ENCODE data around the gene FBXL4. TPM values are rescaled to one million over a fixed set of nuclear protein-coding genes. Genes with fewer than 3 reads are reported as not detected.

The FBXL4 gene
- total and polyA plus RNA-seq, 3 donors from 2014 or later = 7.9 to 17.8 (median 14.0) TPM

DNA sequence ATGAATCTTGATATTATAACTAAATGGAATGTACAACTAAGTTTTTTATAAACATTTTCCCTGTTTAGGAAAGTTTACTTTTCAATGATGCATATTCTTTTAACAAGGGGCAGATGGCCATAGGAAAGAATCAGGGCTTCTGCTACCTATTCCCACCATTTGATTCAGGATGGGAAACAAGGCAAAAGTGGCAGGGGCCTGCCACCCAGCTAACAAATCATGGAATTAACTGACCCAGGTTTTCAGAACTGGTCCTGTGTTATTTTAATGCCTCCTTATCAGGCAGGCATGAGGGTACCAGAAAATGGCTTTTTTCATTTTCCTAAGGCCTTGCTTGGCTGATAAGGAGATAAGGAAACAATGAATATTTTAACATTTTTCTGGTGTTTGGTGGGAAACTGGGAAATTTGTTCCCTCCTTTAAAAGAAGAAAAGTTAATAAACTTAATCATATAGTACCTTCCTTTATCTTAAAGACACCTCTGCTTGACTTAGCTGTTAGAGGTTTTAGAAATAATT is 106.7 kb downstream of the FBXL4 start:
- Histone ChIP-seq H3K27ac (no peak overlapping the region), H3K9me3 (no peaks in the 10 kb centered on the region), H3K4me3 (no peak overlapping the region), H3K27me3 (no peaks in the 10 kb centered on the region), H3K4me1 (peaks cover 4% of the 10 kb centered on the region), H3K36me3 (ENCODE audit: low read depth, missing control alignments) (no peaks in the 10 kb centered on the region)
- intact Hi-C loops (cut with DNase I; ENCODE audit: low total_unique reads) = no loop called here
- TF ChIP-seq POLR2A (IDR thresholded peaks at IDR 0.05) = no peak
- TF ChIP-seq, protein P1, sequence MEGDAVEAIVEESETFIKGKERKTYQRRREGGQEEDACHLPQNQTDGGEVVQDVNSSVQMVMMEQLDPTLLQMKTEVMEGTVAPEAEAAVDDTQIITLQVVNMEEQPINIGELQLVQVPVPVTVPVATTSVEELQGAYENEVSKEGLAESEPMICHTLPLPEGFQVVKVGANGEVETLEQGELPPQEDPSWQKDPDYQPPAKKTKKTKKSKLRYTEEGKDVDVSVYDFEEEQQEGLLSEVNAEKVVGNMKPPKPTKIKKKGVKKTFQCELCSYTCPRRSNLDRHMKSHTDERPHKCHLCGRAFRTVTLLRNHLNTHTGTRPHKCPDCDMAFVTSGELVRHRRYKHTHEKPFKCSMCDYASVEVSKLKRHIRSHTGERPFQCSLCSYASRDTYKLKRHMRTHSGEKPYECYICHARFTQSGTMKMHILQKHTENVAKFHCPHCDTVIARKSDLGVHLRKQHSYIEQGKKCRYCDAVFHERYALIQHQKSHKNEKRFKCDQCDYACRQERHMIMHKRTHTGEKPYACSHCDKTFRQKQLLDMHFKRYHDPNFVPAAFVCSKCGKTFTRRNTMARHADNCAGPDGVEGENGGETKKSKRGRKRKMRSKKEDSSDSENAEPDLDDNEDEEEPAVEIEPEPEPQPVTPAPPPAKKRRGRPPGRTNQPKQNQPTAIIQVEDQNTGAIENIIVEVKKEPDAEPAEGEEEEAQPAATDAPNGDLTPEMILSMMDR (IDR thresholded peaks at IDR 0.05) = no peak
- DNase-seq = no peak

DNA sequence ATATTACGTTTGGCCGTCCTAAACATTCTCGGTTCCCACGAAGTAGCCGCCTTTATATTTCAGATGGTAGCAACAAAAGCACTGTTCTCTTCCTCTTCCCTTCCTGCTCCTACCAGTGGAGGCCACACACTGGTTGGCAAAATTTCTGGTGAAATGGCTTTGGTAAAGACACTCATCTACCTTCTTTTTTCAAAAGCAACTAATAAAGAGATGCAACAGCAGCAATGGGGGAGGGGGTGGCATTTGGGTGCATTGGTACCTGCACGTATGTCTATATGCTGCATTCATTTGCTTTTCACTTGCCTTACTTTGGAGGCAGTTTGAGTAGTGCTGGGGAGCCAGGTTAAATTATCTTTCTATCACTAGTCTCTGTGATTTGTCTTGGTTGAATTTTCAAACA is 107.4 kb downstream of the FBXL4 start:
- Histone ChIP-seq H3K4me1 (peaks cover 11% of the 10 kb centered on the region), H3K4me3 (no peak overlapping the region), H3K36me3 (ENCODE audit: low read depth, missing control alignments) (no peaks in the 10 kb centered on the region), H3K27ac (no peak overlapping the region), H3K27me3 (no peaks in the 10 kb centered on the region), H3K9me3 (no peaks in the 10 kb centered on the region)
- TF ChIP-seq POLR2A (IDR thresholded peaks at IDR 0.05) = no peak
- TF ChIP-seq, protein P1 (IDR thresholded peaks at IDR 0.05) = no peak
- no peak for DNase-seq
- 51 to 76% methylated on average over 6 of the region's 6 CpGs for WGBS, 2 donors
- intact Hi-C loops (cut with DNase I; ENCODE audit: low total_unique reads) = no loop called here

DNA sequence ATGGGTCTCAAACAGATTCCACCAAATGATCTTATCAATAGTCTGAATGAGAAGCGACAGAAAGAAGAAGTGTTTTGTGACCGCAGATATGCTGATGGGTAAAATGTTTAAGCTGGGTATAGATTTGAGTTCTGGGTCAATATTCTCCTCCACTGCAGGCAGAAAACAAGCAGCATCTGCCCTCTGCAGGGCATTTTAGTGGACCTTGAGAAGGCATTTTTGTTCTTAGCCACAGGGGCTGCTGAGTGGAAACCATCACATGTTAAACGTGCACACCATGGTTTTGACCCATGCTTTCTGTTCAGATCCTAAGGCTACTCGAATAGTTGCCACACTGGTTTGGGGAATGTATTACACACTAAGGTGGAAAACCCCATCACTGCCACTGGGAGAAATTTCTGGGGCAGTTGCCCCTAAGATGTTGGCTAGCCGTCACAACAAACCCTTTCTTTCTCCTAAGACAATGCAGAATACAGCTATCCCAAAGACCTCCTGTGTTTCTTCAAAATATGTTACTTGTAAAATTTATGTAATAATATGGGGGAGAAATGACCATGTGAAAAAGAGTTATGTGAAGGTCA is 107.9 kb downstream of the FBXL4 start:
- DNase-seq = no peak
- Histone ChIP-seq H3K36me3 (ENCODE audit: low read depth, missing control alignments) (no peaks in the 10 kb centered on the region), H3K27ac (no peak overlapping the region), H3K9me3 (no peaks in the 10 kb centered on the region), H3K27me3 (no peaks in the 10 kb centered on the region), H3K4me1 (peaks cover 12% of the 10 kb centered on the region), H3K4me3 (no peak overlapping the region)
- 45 to 62% methylated on average over 5 of the region's 5 CpGs for WGBS, 2 donors
- intact Hi-C loops (cut with DNase I; ENCODE audit: low total_unique reads) = no loop called here
- TF ChIP-seq, protein P1 (IDR thresholded peaks at IDR 0.05) = no peak
- no peak for TF ChIP-seq POLR2A (IDR thresholded peaks at IDR 0.05)

DNA sequence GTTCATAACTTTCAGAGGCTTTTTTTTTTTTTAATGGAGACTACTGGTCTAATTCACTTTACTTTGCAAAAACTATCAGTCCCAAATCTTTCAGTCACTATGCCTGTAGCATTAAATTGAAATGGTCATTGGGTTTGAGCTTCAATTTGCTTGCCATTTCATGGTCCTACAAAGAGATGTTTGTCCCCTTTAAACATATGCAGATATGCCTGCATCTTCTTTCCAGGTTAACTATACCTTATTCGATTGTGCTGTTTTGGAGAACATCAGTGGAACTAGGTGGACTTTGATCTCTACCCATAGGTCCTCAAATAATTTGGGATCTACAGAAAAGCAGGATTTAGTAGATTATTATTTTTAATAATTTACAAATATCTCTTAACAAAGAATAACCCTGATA is 108.8 kb downstream of the FBXL4 start:
- Histone ChIP-seq H3K9me3 (no peaks in the 10 kb centered on the region), H3K36me3 (ENCODE audit: low read depth, missing control alignments) (no peaks in the 10 kb centered on the region), H3K27ac (no peak overlapping the region)

More for the DNA sequence above, 108.8 kb downstream of the FBXL4 start:
- no peaks in the 10 kb centered on the region for H3K27me3 ChIP-seq
- 31 to 47% methylated on average over 1 of the region's 1 CpG for WGBS, 2 donors
- TF ChIP-seq, protein P1 (IDR thresholded peaks at IDR 0.05) = no peak
- TF ChIP-seq POLR2A (IDR thresholded peaks at IDR 0.05) = no peak
- H3K4me1 ChIP-seq = peaks cover 13% of the 10 kb centered on the region
- DNase-seq = no peak
- H3K4me3 ChIP-seq = no peak overlapping the region
- intact Hi-C loops (cut with DNase I; ENCODE audit: low total_unique reads) = no loop called here

Data from testis (tissue), 3 donors.